Neural cell (in vitro differentiated cells): ENCODE data around the gene SNX15. TPM values are rescaled to one million over a fixed set of nuclear protein-coding genes. Genes with fewer than 3 reads are reported as not detected.

ENCODE experiments used
- H2AFZ ChIP-seq: fragments of 200-600, 300-800 bp; sonication (generic), shearing (Covaris generic); 2 replicates; pipeline ENCODE4 v1.6.0; 2014; ENCODE audit warnings: low read depth, mild to moderate bottlenecking, antibody characterized with exemption, low read length, moderate library complexity
- H3F3A ChIP-seq: fragments of 200-600 bp; shearing (Covaris generic); 2 replicates; pipeline ENCODE4 v1.6.1; 2016; ENCODE audit warnings: mild to moderate bottlenecking, moderate library complexity, mixed read lengths, antibody characterized with exemption, low read length; ENCODE audit not compliant: insufficient read depth, poor library complexity, severe bottlenecking
- H3K27ac ChIP-seq: fragments of 200-600, 300-800 bp; sonication (generic), shearing (Covaris generic); 2 replicates; pipeline ENCODE4 v1.5.1; 2014; ENCODE audit warnings: mild to moderate bottlenecking, low read length, moderate library complexity
- H3K27me3 ChIP-seq: fragments of 300-800, 200-600 bp; sonication (generic), shearing (Covaris generic); 2 replicates; pipeline ENCODE4 v1.6.0; 2014; ENCODE audit warnings: mild to moderate bottlenecking, low read depth, low read length, moderate library complexity; ENCODE audit not compliant: insufficient read depth
- H3K36me3 ChIP-seq: fragments of 300-800, 200-600 bp; sonication (generic), shearing (Covaris generic); 2 replicates; pipeline ENCODE4 v1.5.1; 2014; ENCODE audit warnings: mild to moderate bottlenecking, antibody characterized with exemption, low read length, moderate library complexity; ENCODE audit not compliant: insufficient read depth
- H3K4me2 ChIP-seq: fragments of 300-800, 200-600 bp; sonication (generic), shearing (Covaris generic); 2 replicates; pipeline ENCODE4 v1.6.0; 2014; ENCODE audit warnings: mild to moderate bottlenecking, low read length
- H3K4me3 ChIP-seq: fragments of 300-800, 200-600 bp; sonication (generic), shearing (Covaris generic); 2 replicates; pipeline ENCODE4 v1.5.1; 2014; ENCODE audit warnings: mild to moderate bottlenecking, low read length, moderate library complexity
- H3K79me2 ChIP-seq: fragments of 200-600 bp; shearing (Covaris generic); replicated peaks from 2 replicates; pipeline ENCODE4 v1.6.0; 2014; ENCODE audit warnings: mild to moderate bottlenecking, low read length, moderate library complexity; ENCODE audit not compliant: insufficient read depth
- H3K9ac ChIP-seq: fragments of 300-800, 200-600 bp; sonication (generic), shearing (Covaris generic); 2 replicates; pipeline ENCODE4 v1.6.1; 2016; ENCODE audit warnings: mild to moderate bottlenecking, low read length, mixed read lengths
- H3K9me2 ChIP-seq: fragments of 200-600 bp; shearing (Covaris generic); 2 replicates; pipeline ENCODE4 v1.6.1; 2016; ENCODE audit warnings: mild to moderate bottlenecking, low read length, mixed read lengths; ENCODE audit not compliant: insufficient read depth
- H3K9me3 ChIP-seq: fragments of 200-600, 300-800 bp; sonication (generic), shearing (Covaris generic); 2 replicates; pipeline ENCODE4 v1.6.1; 2016; ENCODE audit warnings: mild to moderate bottlenecking, mixed run types, low read length, moderate library complexity, mixed read lengths
- H4K20me1 ChIP-seq: fragments of 200-600 bp; shearing (Covaris generic); 2 replicates; pipeline ENCODE4 v1.6.1; 2016; ENCODE audit warnings: mild to moderate bottlenecking, mixed run types; ENCODE audit not compliant: insufficient read depth
- EP300 ChIP-seq: fragments of 450-650 bp; conservative IDR thresholded peaks from 2 replicates; pipeline ENCODE4 v1.6.1; 2014; ENCODE audit warnings: antibody characterized with exemption, mild to moderate bottlenecking, moderate library complexity; ENCODE audit not compliant: poor library complexity, severe bottlenecking
- EZH2 ChIP-seq: fragments of 200-600, 300-800 bp; shearing (Covaris generic), sonication (generic); IDR thresholded peaks from 2 replicates; pipeline ENCODE4 v1.6.1; 2014; ENCODE audit warnings: antibody characterized with exemption, low read length, borderline replicate concordance, mild to moderate bottlenecking; ENCODE audit not compliant: insufficient read depth, poor library complexity, severe bottlenecking
- MXI1 ChIP-seq: fragments of 450-650 bp; conservative IDR thresholded peaks from 2 replicates; pipeline ENCODE4 v1.6.1; 2014; ENCODE audit warnings: antibody characterized with exemption, mild to moderate bottlenecking; ENCODE audit not compliant: poor library complexity, severe bottlenecking
- POLR2AphosphoS5 ChIP-seq: IDR thresholded peaks from 2 replicates; pipeline ENCODE4 v1.6.1; 2012
- RAD21 ChIP-seq: fragments of 450-650 bp; conservative IDR thresholded peaks from 2 replicates; pipeline ENCODE4 v1.6.1; 2014; ENCODE audit warnings: antibody characterized with exemption, mild to moderate bottlenecking, moderate library complexity
- REST ChIP-seq: IDR thresholded peaks from 2 replicates; pipeline ENCODE4 v1.6.1; 2012; ENCODE audit warnings: borderline replicate concordance
- SMC3 ChIP-seq: fragments of 450-650 bp; conservative IDR thresholded peaks from 2 replicates; pipeline ENCODE4 v1.6.1; 2014; ENCODE audit warnings: antibody characterized with exemption, mild to moderate bottlenecking, moderate library complexity; ENCODE audit not compliant: poor library complexity
- TAF1 ChIP-seq: IDR thresholded peaks from 2 replicates; pipeline ENCODE4 v1.6.1; 2012; ENCODE audit warnings: low read depth
- polyA plus RNA-seq: library from polyadenylated mRNA; depleted of rRNA; stranded (reverse); fragments of >200 nt; gene quantifications from 2 replicates; pipeline ENCODE4 v1.2.3, GENCODE V29; 2014
- TF ChIP-seq, protein P1 (sequence below): fragments of 450-650 bp; IDR thresholded peaks from 2 replicates; pipeline ENCODE4 v1.5.1; 2014; ENCODE audit warnings: antibody characterized with exemption, mild to moderate bottlenecking, moderate library complexity; ENCODE audit not compliant: poor library complexity, severe bottlenecking

Gene SNX15
- polyA plus RNA-seq, 1 donor from 2014 or later: 11.2 TPM

GRCh38 chr11:65026810-65027209 lies 429 bp upstream of the SNX15 start:
- Histone ChIP-seq H4K20me1 (no peaks in the 10 kb centered on the region), H2AFZ (peak overlapping the region; percentile 42), H3K79me2 (peaks cover 4% of the 10 kb centered on the region), H3K9me2 (no peaks in the 10 kb centered on the region), H3K9ac (no peak overlapping the region), H3K27me3 (no peaks in the 10 kb centered on the region), H3K36me3 (no peaks in the 10 kb centered on the region), H3K4me3 (peak overlapping the region; percentile 78), H3K27ac (peak overlapping the region; percentile 86), H3F3A (no peaks in the 10 kb centered on the region), H3K9me3 (no peaks in the 10 kb centered on the region), H3K4me2 (no peak overlapping the region)
- no peak for TF ChIP-seq RAD21
- TF ChIP-seq POLR2AphosphoS5: no peak
- TF ChIP-seq TAF1: no peak
- no peak for TF ChIP-seq SMC3
- no peak for TF ChIP-seq EP300
- no peak for TF ChIP-seq EZH2
- TF ChIP-seq, protein P1, sequence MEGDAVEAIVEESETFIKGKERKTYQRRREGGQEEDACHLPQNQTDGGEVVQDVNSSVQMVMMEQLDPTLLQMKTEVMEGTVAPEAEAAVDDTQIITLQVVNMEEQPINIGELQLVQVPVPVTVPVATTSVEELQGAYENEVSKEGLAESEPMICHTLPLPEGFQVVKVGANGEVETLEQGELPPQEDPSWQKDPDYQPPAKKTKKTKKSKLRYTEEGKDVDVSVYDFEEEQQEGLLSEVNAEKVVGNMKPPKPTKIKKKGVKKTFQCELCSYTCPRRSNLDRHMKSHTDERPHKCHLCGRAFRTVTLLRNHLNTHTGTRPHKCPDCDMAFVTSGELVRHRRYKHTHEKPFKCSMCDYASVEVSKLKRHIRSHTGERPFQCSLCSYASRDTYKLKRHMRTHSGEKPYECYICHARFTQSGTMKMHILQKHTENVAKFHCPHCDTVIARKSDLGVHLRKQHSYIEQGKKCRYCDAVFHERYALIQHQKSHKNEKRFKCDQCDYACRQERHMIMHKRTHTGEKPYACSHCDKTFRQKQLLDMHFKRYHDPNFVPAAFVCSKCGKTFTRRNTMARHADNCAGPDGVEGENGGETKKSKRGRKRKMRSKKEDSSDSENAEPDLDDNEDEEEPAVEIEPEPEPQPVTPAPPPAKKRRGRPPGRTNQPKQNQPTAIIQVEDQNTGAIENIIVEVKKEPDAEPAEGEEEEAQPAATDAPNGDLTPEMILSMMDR: no peak

DNA sequence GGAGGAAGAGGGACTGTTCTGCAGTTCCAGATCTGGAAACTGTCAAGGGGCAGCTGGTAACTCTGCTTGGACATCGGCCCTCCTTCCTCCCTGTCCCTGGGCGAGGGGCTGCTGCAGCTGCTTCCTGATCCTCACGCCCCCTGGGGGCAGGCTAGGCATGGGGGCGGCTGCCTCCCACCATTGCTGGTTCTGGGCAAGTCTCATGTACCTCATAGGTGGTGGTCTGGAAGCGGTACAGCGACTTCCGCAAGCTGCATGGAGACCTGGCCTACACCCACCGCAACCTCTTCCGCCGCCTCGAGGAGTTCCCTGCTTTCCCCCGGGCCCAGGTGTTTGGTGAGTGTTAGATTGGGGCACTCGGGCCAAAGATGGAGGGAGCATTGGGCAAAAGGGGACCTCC lies 5.0 kb downstream of the SNX15 start:
- TF ChIP-seq, protein P1: no peak
- TF ChIP-seq MXI1 (no peak), RAD21 (no peak), EZH2 (no peak), TAF1 (no peak), REST (no peak)

More for the DNA sequence above, 5.0 kb downstream of the SNX15 start:
- no peak overlapping the region for H3K27ac ChIP-seq
- no peaks in the 10 kb centered on the region for H3K9me2 ChIP-seq
- H3K36me3 ChIP-seq: no peaks in the 10 kb centered on the region
- no peak overlapping the region for H2AFZ ChIP-seq
- H4K20me1 ChIP-seq: no peaks in the 10 kb centered on the region
- H3K27me3 ChIP-seq: no peaks in the 10 kb centered on the region
- H3F3A ChIP-seq: no peaks in the 10 kb centered on the region
- peaks cover 4% of the 10 kb centered on the region for H3K79me2 ChIP-seq
- no peaks in the 10 kb centered on the region for H3K9me3 ChIP-seq
- no peak overlapping the region for H3K9ac ChIP-seq
- no peak overlapping the region for H3K4me3 ChIP-seq
- no peak overlapping the region for H3K4me2 ChIP-seq
